Measurements from ENCODE around the gene ZDHHC5.
"Not testable (repeated sequence)": the region's sequence is repeated elsewhere in the genome, so short reads cannot be mapped to it uniquely, and the experiment has no call there.

The ZDHHC5 gene

GRCh38 chr11:57643802-57644201 lies 24.1 kb upstream of the ZDHHC5 start:
- DNase-seq (ENCODE audit: low read depth in 2 of 2, low spot score in 1 of 2): no peak

GRCh38 chr11:57644748-57645688 lies 22.9 kb upstream of the ZDHHC5 start:
- DNase-seq (ENCODE audit: low read depth in 2 of 2, low spot score in 1 of 2): peak; percentile 75 to 83

GRCh38 chr11:57645689-57646085 lies 22.2 kb upstream of the ZDHHC5 start:
- DNase-seq (ENCODE audit: low read depth in 2 of 2, low spot score in 1 of 2): no peak

GRCh38 chr11:57646194-57646798 lies 21.6 kb upstream of the ZDHHC5 start:
- DNase-seq (ENCODE audit: low read depth in 2 of 2, low spot score in 1 of 2): no peak

GRCh38 chr11:57646799-57647303 lies 21.1 kb upstream of the ZDHHC5 start:
- no peak for DNase-seq (ENCODE audit: low read depth in 2 of 2, low spot score in 1 of 2)

GRCh38 chr11:57647372-57647771 lies 20.5 kb upstream of the ZDHHC5 start:
- DNase-seq (ENCODE audit: low read depth in 2 of 2, low spot score in 1 of 2): no peak

GRCh38 chr11:57647960-57648800 lies 19.7 kb upstream of the ZDHHC5 start:
- DNase-seq (ENCODE audit: low read depth in 2 of 2, low spot score in 1 of 2): no peak

- DNase-seq (ENCODE audit: low read depth in 2 of 2, low spot score in 1 of 2): no peak
Observed at GRCh38 chr11:57648801-57649735, 18.8 kb upstream of the ZDHHC5 start.

GRCh38 chr11:57649826-57650738 lies 17.8 kb upstream of the ZDHHC5 start, which contains the start of gene YPEL4:
YPEL4 (minus strand) TSS chr11:57649912; CDS start chr11:57647107, 2,805 bp downstream.
- DNase-seq (ENCODE audit: low read depth in 2 of 2, low spot score in 1 of 2): peak; percentile 33 to 51

- DNase-seq (ENCODE audit: low read depth in 2 of 2, low spot score in 1 of 2): no peak
Observed at GRCh38 chr11:57650739-57651090, 17.2 kb upstream of the ZDHHC5 start.

- DNase-seq (ENCODE audit: low read depth in 2 of 2, low spot score in 1 of 2): no peak
Observed at GRCh38 chr11:57651408-57651807, 16.5 kb upstream of the ZDHHC5 start.

GRCh38 chr11:57652230-57652629 lies 15.7 kb upstream of the ZDHHC5 start:
- DNase-seq (ENCODE audit: low read depth in 2 of 2, low spot score in 1 of 2): not testable (repeated sequence)

GRCh38 chr11:57652662-57653061 lies 15.3 kb upstream of the ZDHHC5 start:
- no peak for DNase-seq (ENCODE audit: low read depth in 2 of 2, low spot score in 1 of 2)

- no peak for DNase-seq (ENCODE audit: low read depth in 2 of 2, low spot score in 1 of 2)
Observed at GRCh38 chr11:57653163-57653562, 14.8 kb upstream of the ZDHHC5 start.

- no peak for DNase-seq (ENCODE audit: low read depth in 2 of 2, low spot score in 1 of 2)
Observed at GRCh38 chr11:57656885-57657193, 11.1 kb upstream of the ZDHHC5 start.

GRCh38 chr11:57657194-57658022 lies 10.5 kb upstream of the ZDHHC5 start, which contains the start of gene CLP1:
CLP1 (plus strand) TSS chr11:57657762; CDS start chr11:57659477, 1,715 bp downstream.
- peak; percentile 98 to 99 for DNase-seq (ENCODE audit: low read depth in 2 of 2, low spot score in 1 of 2)

- no peak for DNase-seq (ENCODE audit: low read depth in 2 of 2, low spot score in 1 of 2)
Observed at GRCh38 chr11:57658023-57658361, 9.9 kb upstream of the ZDHHC5 start.

GRCh38 chr11:57659669-57660068 lies 8.2 kb upstream of the ZDHHC5 start:
- DNase-seq (ENCODE audit: low read depth in 2 of 2, low spot score in 1 of 2): no peak
